GM12892 (cell line): ENCODE measurements around the gene CPED1.

Experiments
- POLR2A ChIP-seq: IDR thresholded peaks from 2 replicates; pipeline ENCODE4 v1.6.1; 2011; ENCODE audit warnings: low read depth, low read length, control low read depth
- POLR2AphosphoS5 ChIP-seq: IDR thresholded peaks from 2 replicates; pipeline ENCODE4 v1.6.1; 2011; ENCODE audit warnings: low read depth, low read length, control low read depth
- TAF1 ChIP-seq: IDR thresholded peaks from 2 replicates; pipeline ENCODE4 v1.6.1; 2011; ENCODE audit warnings: low read depth, mild to moderate bottlenecking, control low read depth, low read length, borderline replicate concordance

- no peak for TF ChIP-seq POLR2AphosphoS5
- TF ChIP-seq POLR2A: no peak
- TF ChIP-seq TAF1: no peak
Observed at GRCh38 chr7:121016966-121017365, 28.5 kb downstream of the CPED1 start.
